ENCODE data around the gene CNOT3.
"Not testable (repeated sequence)": the region's sequence is repeated elsewhere in the genome, so short reads cannot be mapped to it uniquely, and the experiment has no call there.

The CNOT3 gene

GRCh38 chr19:54099190-54099902 lies 38.2 kb upstream of the CNOT3 start:
- no peak for DNase-seq (ENCODE audit: low read depth, low spot score)
- CTCF ChIA-PET = no interaction called here
- POLR2A ChIA-PET = no interaction called here
- TF ChIP-seq CTCF (IDR thresholded peaks at IDR 0.05; ENCODE audit: insufficient read depth, low read length, missing control alignments) = no peak
- H3K4me3 ChIP-seq (ENCODE audit: low read depth, low read length) = no peak overlapping the region

GRCh38 chr19:54099903-54100255 lies 37.7 kb upstream of the CNOT3 start:
- CTCF ChIA-PET; POLR2A ChIA-PET; H3K4me3 ChIP-seq (ENCODE audit: low read depth, low read length); DNase-seq (ENCODE audit: low read depth, low spot score): not testable (repeated sequence)

- H3K4me3 ChIP-seq (ENCODE audit: low read depth, low read length) = no peak within 1 kb of the TSS
- no peak for TF ChIP-seq CTCF (IDR thresholded peaks at IDR 0.05; ENCODE audit: insufficient read depth, low read length, missing control alignments)
- DNase-seq (ENCODE audit: low read depth, low spot score) = no peak
- POLR2A ChIA-PET = no interaction called here
- CTCF ChIA-PET = no interaction called here
Measured at GRCh38 chr19:54100561-54100960, 37.0 kb upstream of the CNOT3 start, which contains the start of gene OSCAR. Gene OSCAR (minus strand): TSS chr19:54100803. CDS start chr19:54100792, 11 bp downstream.

GRCh38 chr19:54102421-54103169 lies 35.0 kb upstream of the CNOT3 start, which contains the start of gene NDUFA3:
Gene NDUFA3 (plus strand): TSS chr19:54102855. CDS start chr19:54102879, 24 bp downstream.
- H3K4me3 ChIP-seq (ENCODE audit: low read depth, low read length) = peak within 1 kb of the TSS; percentile 91
- ChIA-PET POLR2A (interaction anchor here (0.6 to 1.3 kb wide), 2 partner anchors 12 to 13 kb away, joined by 5 to 8 read pairs; partner anchors contain the start of genes PRPF31 and TFPT), CTCF (interaction anchor here (0.6 to 1.1 kb wide), 2 partner anchors 79 to 115 kb away, joined by 3 read pairs; no protein-coding TSS in a partner anchor)
- DNase-seq (ENCODE audit: low read depth, low spot score) = peak; percentile 80
- TF ChIP-seq CTCF (IDR thresholded peaks at IDR 0.05; ENCODE audit: insufficient read depth, low read length, missing control alignments) = no peak

- POLR2A ChIA-PET = no interaction called here
- CTCF ChIA-PET = no interaction called here
- no peak for DNase-seq (ENCODE audit: low read depth, low spot score)
- no peak for TF ChIP-seq CTCF (IDR thresholded peaks at IDR 0.05; ENCODE audit: insufficient read depth, low read length, missing control alignments)
- no peak overlapping the region for H3K4me3 ChIP-seq (ENCODE audit: low read depth, low read length)
Measured at GRCh38 chr19:54104998-54105715, 32.4 kb upstream of the CNOT3 start.

GRCh38 chr19:54105796-54106195 lies 31.8 kb upstream of the CNOT3 start:
- DNase-seq (ENCODE audit: low read depth, low spot score) = no peak
- POLR2A ChIA-PET = interaction anchor here (0.6 to 1.0 kb wide), 2 partner anchors 9 to 363 kb away, joined by 3 read pairs; partner anchors contain the start of genes PRPF31 and TFPT
- CTCF ChIA-PET = no interaction called here
- H3K4me3 ChIP-seq (ENCODE audit: low read depth, low read length) = no peak overlapping the region
- TF ChIP-seq CTCF (IDR thresholded peaks at IDR 0.05; ENCODE audit: insufficient read depth, low read length, missing control alignments) = no peak

All from AG04449 (cell line).